ENCODE measurements around the gene CHRNB1. TPM values are rescaled to one million over a fixed set of nuclear protein-coding genes. Genes with fewer than 3 reads are reported as not detected.

Gene CHRNB1
- total RNA-seq, 4 donors from 2014 or later = 5.0 to 12.8 (median 8.1) TPM

DNA sequence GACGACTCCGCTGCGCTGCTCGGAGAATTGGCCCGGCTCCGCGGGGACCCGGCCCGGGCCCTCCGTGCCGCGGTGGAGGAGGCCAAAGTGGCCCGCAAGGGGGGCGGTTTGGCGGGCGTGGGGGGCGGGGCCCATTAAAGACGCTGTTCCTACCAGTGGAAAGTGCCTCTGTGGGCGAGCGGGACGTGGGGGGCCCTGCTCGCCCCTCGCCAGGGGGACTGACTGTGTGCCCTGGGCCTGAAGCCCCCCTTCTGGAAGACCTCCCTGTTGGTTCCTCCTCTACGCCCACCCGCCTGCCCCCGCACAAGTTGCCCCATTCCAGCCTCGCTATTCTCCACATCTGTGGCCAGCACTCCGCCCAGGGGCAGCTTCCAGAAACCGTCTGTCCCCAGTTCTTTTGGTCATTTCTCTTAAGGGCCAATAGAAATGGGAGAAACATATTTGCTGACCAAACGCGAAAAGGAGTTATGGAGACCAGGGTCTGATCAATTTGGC is 7.4 kb upstream of the CHRNB1 start:
- Histone ChIP-seq H3K9me3 (no peaks in the 10 kb centered on the region), H3K27me3 (peaks cover 0 to 90% (median 37%) of the 10 kb centered on the region in 4 donors), H3K36me3 (no peaks in the 10 kb centered on the region), H3K4me3 (peak overlapping the region; percentile 41 to 62 (median 46)), H3K27ac (replicated peaks in 1 of 4) (peak overlapping the region in 2 of 4 donors; percentile 64 to 75), H3K4me1 (peaks cover 57 to 71% (median 67%) of the 10 kb centered on the region in 4 donors)
- WGBS = 61% methylated on average over 9 of the region's 31 CpGs
- TF ChIP-seq, protein P1, sequence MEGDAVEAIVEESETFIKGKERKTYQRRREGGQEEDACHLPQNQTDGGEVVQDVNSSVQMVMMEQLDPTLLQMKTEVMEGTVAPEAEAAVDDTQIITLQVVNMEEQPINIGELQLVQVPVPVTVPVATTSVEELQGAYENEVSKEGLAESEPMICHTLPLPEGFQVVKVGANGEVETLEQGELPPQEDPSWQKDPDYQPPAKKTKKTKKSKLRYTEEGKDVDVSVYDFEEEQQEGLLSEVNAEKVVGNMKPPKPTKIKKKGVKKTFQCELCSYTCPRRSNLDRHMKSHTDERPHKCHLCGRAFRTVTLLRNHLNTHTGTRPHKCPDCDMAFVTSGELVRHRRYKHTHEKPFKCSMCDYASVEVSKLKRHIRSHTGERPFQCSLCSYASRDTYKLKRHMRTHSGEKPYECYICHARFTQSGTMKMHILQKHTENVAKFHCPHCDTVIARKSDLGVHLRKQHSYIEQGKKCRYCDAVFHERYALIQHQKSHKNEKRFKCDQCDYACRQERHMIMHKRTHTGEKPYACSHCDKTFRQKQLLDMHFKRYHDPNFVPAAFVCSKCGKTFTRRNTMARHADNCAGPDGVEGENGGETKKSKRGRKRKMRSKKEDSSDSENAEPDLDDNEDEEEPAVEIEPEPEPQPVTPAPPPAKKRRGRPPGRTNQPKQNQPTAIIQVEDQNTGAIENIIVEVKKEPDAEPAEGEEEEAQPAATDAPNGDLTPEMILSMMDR (IDR thresholded peaks at IDR 0.05) = no peak
- no peak for TF ChIP-seq POLR2AphosphoS5 (IDR thresholded peaks at IDR 0.05)
- no peak for TF ChIP-seq POLR2A (IDR thresholded peaks at IDR 0.05; ENCODE audit: low read depth)
- no peak for TF ChIP-seq EP300 (IDR thresholded peaks at IDR 0.05)
- intact Hi-C loops (cut with DNase I) = loop anchor here (2.0 to 5.0 kb wide), 4 partner anchors 33 to 120 kb away; partner anchors contain the start of genes TMEM256 and TNFSF13
- DNase-seq (ENCODE audit: extremely low spot score) = no peak

GRCh38 chr17:7437950-7438614 is 6.8 kb upstream of the CHRNB1 start:
- H3K27ac ChIP-seq (replicated peaks in 1 of 4) = no peak overlapping the region
- H3K27me3 ChIP-seq = peaks cover 0 to 96% (median 37%) of the 10 kb centered on the region in 4 donors
- peak overlapping the region; percentile 42 to 62 (median 46) for H3K4me3 ChIP-seq
- no peak for TF ChIP-seq POLR2A (IDR thresholded peaks at IDR 0.05; ENCODE audit: low read depth)
- TF ChIP-seq, protein P1 (IDR thresholded peaks at IDR 0.05) = no peak
- TF ChIP-seq POLR2AphosphoS5 (IDR thresholded peaks at IDR 0.05) = no peak
- no peak for TF ChIP-seq EP300 (IDR thresholded peaks at IDR 0.05)
- H3K36me3 ChIP-seq = no peaks in the 10 kb centered on the region
- H3K9me3 ChIP-seq = no peaks in the 10 kb centered on the region
- 27% methylated on average over 29 of the region's 48 CpGs for whole genome bisulfite sequencing
- peaks cover 57 to 71% (median 67%) of the 10 kb centered on the region in 4 donors for H3K4me1 ChIP-seq
- DNase-seq (ENCODE audit: extremely low spot score) = no peak
- intact Hi-C loops (cut with DNase I) = loop anchor here (2.0 to 5.0 kb wide), 4 partner anchors 33 to 119 kb away; partner anchors contain the start of genes TMEM256 and TNFSF13

GRCh38 chr17:7438656-7439460 is 6.0 kb upstream of the CHRNB1 start:
- Histone ChIP-seq H3K9me3 (no peaks in the 10 kb centered on the region), H3K4me1 (peaks cover 57 to 71% (median 67%) of the 10 kb centered on the region in 4 donors), H3K4me3 (peak overlapping the region; percentile 43 to 62 (median 46)), H3K36me3 (no peaks in the 10 kb centered on the region), H3K27ac (replicated peaks in 1 of 4) (no peak overlapping the region), H3K27me3 (peaks cover 0 to 96% (median 37%) of the 10 kb centered on the region in 4 donors)
- TF ChIP-seq, protein P1 (IDR thresholded peaks at IDR 0.05) = no peak
- TF ChIP-seq EP300 (IDR thresholded peaks at IDR 0.05) (no peak), POLR2AphosphoS5 (IDR thresholded peaks at IDR 0.05) (no peak), POLR2A (IDR thresholded peaks at IDR 0.05; ENCODE audit: low read depth) (no peak)
- intact Hi-C loops (cut with DNase I) = loop anchor here (5.0 kb wide), 2 partner anchors 48 to 118 kb away; partner anchors contain the start of gene TNFSF13
- no peak for DNase-seq (ENCODE audit: extremely low spot score)
- WGBS = 59% methylated on average over 11 of the region's 11 CpGs

DNA sequence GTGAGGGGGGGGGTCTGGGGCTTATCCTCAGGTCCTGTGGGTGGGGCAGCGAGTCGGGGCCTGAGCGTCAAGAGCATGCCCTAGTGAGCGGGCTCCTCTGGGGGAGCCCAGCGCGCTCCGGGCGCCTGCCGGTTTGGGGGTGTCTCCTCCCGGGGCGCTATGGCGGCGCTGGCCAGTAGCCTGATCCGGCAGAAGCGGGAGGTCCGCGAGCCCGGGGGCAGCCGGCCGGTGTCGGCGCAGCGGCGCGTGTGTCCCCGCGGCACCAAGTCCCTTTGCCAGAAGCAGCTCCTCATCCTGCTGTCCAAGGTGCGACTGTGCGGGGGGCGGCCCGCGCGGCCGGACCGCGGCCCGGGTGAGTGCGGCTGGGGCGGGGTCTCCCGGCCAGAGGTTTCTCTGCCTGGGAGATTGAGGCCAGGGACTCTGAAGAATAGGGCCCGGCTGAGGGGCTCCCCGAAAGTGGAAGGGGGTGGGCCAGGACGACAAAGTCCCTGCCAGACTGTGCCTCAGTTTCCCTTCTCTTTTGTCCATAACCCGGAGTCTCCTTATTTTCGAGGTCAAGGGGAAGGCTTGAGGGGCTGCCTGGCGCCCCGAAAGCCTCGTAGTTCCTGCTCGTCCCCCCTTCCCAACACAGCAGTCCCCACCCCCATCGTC is 5.3 kb upstream of the CHRNB1 start, which contains the start of gene FGF11:
FGF11 (plus strand) TSS at position 51 of the 651 bp plus-strand sequence; CDS start at position 160, 109 bp downstream.
- intact Hi-C loops (cut with DNase I) = loop anchor here (5.0 kb wide), 2 partner anchors 48 to 118 kb away; partner anchors contain the start of gene TNFSF13
- DNase-seq (ENCODE audit: extremely low spot score) = no peak
- Histone ChIP-seq H3K36me3 (no peaks in the 10 kb centered on the region), H3K27ac (replicated peaks in 1 of 4) (no peak within 1 kb of the TSS), H3K27me3 (peaks cover 0 to 97% (median 37%) of the 10 kb centered on the region in 4 donors), H3K4me3 (peak within 1 kb of the TSS; percentile 43 to 62 (median 46)), H3K4me1 (peaks cover 59 to 72% (median 67%) of the 10 kb centered on the region in 4 donors), H3K9me3 (no peaks in the 10 kb centered on the region)
- WGBS = 6% methylated on average over 20 of the region's 50 CpGs
- TF ChIP-seq POLR2AphosphoS5 (IDR thresholded peaks at IDR 0.05) = no peak
- TF ChIP-seq EP300 (IDR thresholded peaks at IDR 0.05) = no peak
- no peak for TF ChIP-seq POLR2A (IDR thresholded peaks at IDR 0.05; ENCODE audit: low read depth)
- TF ChIP-seq, protein P1 (IDR thresholded peaks at IDR 0.05) = no peak

All from esophagus muscularis mucosa (tissue), 4 donors.